ENCODE results near the gene TEX19. TPM values are rescaled to one million over a fixed set of nuclear protein-coding genes. Genes with fewer than 3 reads are reported as not detected.
"Not testable (repeated sequence)": the region's sequence is repeated elsewhere in the genome, so short reads cannot be mapped to it uniquely, and the experiment has no call there.

The TEX19 gene
- total RNA-seq, 6 experiments from 2014 or later: 0.10 to 0.14 TPM; not detected in 4

- TF ChIP-seq CTCF (IDR thresholded peaks at IDR 0.05): no peak
- no peak overlapping the region for H3K27ac Mint-ChIP-seq
- H3K4me3 Mint-ChIP-seq: no peak overlapping the region
- H3K27me3 Mint-ChIP-seq (ENCODE audit: insufficient read depth): peaks cover 31% of the 10 kb centered on the region
- peaks cover 12% of the 10 kb centered on the region for H3K4me1 Mint-ChIP-seq (ENCODE audit: low read depth)
- no peaks in the 10 kb centered on the region for H3K9me3 Mint-ChIP-seq
- no peak for DNase-seq
- H3K36me3 Mint-ChIP-seq (ENCODE audit: low read depth): no peaks in the 10 kb centered on the region
These were observed 19.6 kb downstream of the TEX19 start for GRCh38 chr17:82378741-82379021.

GRCh38 chr17:82380860-82381702 lies 22.0 kb downstream of the TEX19 start:
- no peaks in the 10 kb centered on the region for H3K9me3 Mint-ChIP-seq
- H3K27ac Mint-ChIP-seq: no peak overlapping the region; the same call in 1 of the 2 replicates
- no peak for DNase-seq
- H3K36me3 Mint-ChIP-seq (ENCODE audit: low read depth): no peaks in the 10 kb centered on the region
- no peak for TF ChIP-seq CTCF (IDR thresholded peaks at IDR 0.05)
- H3K4me1 Mint-ChIP-seq (ENCODE audit: low read depth): peaks cover 17% of the 10 kb centered on the region
- peak overlapping the region; percentile 63 for H3K4me3 Mint-ChIP-seq
- peaks cover 28% of the 10 kb centered on the region for H3K27me3 Mint-ChIP-seq (ENCODE audit: insufficient read depth)

- H3K27ac Mint-ChIP-seq; H3K36me3 Mint-ChIP-seq (ENCODE audit: low read depth): not testable (repeated sequence)
- H3K27me3 Mint-ChIP-seq (ENCODE audit: insufficient read depth): peaks cover 24% of the 10 kb centered on the region
These were observed 22.6 kb downstream of the TEX19 start for GRCh38 chr17:82381703-82382009.

GRCh38 chr17:82382220-82382932 lies 23.3 kb downstream of the TEX19 start:
- peaks cover 17% of the 10 kb centered on the region for H3K4me1 Mint-ChIP-seq (ENCODE audit: low read depth)
- DNase-seq; H3K4me3 Mint-ChIP-seq; H3K27ac Mint-ChIP-seq; H3K9me3 Mint-ChIP-seq; H3K36me3 Mint-ChIP-seq (ENCODE audit: low read depth): not testable (repeated sequence)
- peaks cover 25% of the 10 kb centered on the region for H3K27me3 Mint-ChIP-seq (ENCODE audit: insufficient read depth)

More at GRCh38 chr17:82381703-82382009, 22.6 kb downstream of the TEX19 start:
- H3K9me3 Mint-ChIP-seq, H3K4me3 Mint-ChIP-seq, DNase-seq: not testable (repeated sequence)
- H3K4me1 Mint-ChIP-seq (ENCODE audit: low read depth): peaks cover 17% of the 10 kb centered on the region

GRCh38 chr17:82382933-82383255 lies 23.8 kb downstream of the TEX19 start:
- H3K4me1 Mint-ChIP-seq (ENCODE audit: low read depth): peaks cover 17% of the 10 kb centered on the region
- H3K9me3 Mint-ChIP-seq: no peaks in the 10 kb centered on the region
- H3K4me3 Mint-ChIP-seq: no peak overlapping the region
- TF ChIP-seq CTCF (IDR thresholded peaks at IDR 0.05): no peak
- no peak for DNase-seq
- peaks cover 28% of the 10 kb centered on the region for H3K27me3 Mint-ChIP-seq (ENCODE audit: insufficient read depth)
- H3K27ac Mint-ChIP-seq: no peak overlapping the region
- no peaks in the 10 kb centered on the region for H3K36me3 Mint-ChIP-seq (ENCODE audit: low read depth)

GRCh38 chr17:82383411-82383810 lies 24.4 kb downstream of the TEX19 start:
- DNase-seq: no peak
- Mint-ChIP-seq H3K27ac (no peak overlapping the region), H3K9me3 (no peaks in the 10 kb centered on the region), H3K36me3 (ENCODE audit: low read depth) (no peaks in the 10 kb centered on the region), H3K4me3 (no peak overlapping the region), H3K4me1 (ENCODE audit: low read depth) (peaks cover 17% of the 10 kb centered on the region), H3K27me3 (ENCODE audit: insufficient read depth) (peaks cover 29% of the 10 kb centered on the region)
- TF ChIP-seq CTCF (IDR thresholded peaks at IDR 0.05): no peak

Data from HFFc6 (cell line).